ENCODE measurements around the gene CDC42EP4. TPM values are rescaled to one million over a fixed set of nuclear protein-coding genes. Genes with fewer than 3 reads are reported as not detected.

The CDC42EP4 gene
- total RNA-seq, 1 experiment from 2014 or later = 60.1 TPM

GRCh38 chr17:73285603-73285908 lies 26.2 kb downstream of the CDC42EP4 start:
- DNase-seq = no peak
- intact Hi-C loops (cut with micrococcal nuclease; ENCODE audit: unreplicated experiment) = no loop called here
- H3K4me1 Mint-ChIP-seq (ENCODE audit: low read depth, unreplicated experiment) = peaks cover 45% of the 10 kb centered on the region
- no peaks in the 10 kb centered on the region for H3K27me3 Mint-ChIP-seq (ENCODE audit: unreplicated experiment)
- CTCF ChIA-PET = interaction anchor here (0.6 kb wide), 1 partner anchor 12 kb away, joined by 4 read pairs; no protein-coding TSS in a partner anchor
- no peak overlapping the region for H3K27ac Mint-ChIP-seq (ENCODE audit: unreplicated experiment)
- no peaks in the 10 kb centered on the region for H3K9me3 Mint-ChIP-seq (ENCODE audit: low read depth, unreplicated experiment)
- no peak for TF ChIP-seq CTCF (IDR thresholded peaks at IDR 0.05; ENCODE audit: unreplicated experiment)
- H3K4me3 Mint-ChIP-seq (ENCODE audit: low read depth, unreplicated experiment) = no peak overlapping the region
- BruUV-seq (replicated peaks) = no TSS peak
- H3K36me3 Mint-ChIP-seq (ENCODE audit: insufficient read depth, unreplicated experiment) = peaks cover 49% of the 10 kb centered on the region

GRCh38 chr17:73284906-73285602 lies 26.7 kb downstream of the CDC42EP4 start:
- no TSS peak for BruUV-seq (replicated peaks)
- no peak for TF ChIP-seq CTCF (IDR thresholded peaks at IDR 0.05; ENCODE audit: unreplicated experiment)
- intact Hi-C loops (cut with micrococcal nuclease; ENCODE audit: unreplicated experiment) = no loop called here
- DNase-seq = no peak
- H3K36me3 Mint-ChIP-seq (ENCODE audit: insufficient read depth, unreplicated experiment) = peaks cover 48% of the 10 kb centered on the region
- no peaks in the 10 kb centered on the region for H3K9me3 Mint-ChIP-seq (ENCODE audit: low read depth, unreplicated experiment)
- H3K27ac Mint-ChIP-seq (ENCODE audit: unreplicated experiment) = no peak overlapping the region
- no peak overlapping the region for H3K4me3 Mint-ChIP-seq (ENCODE audit: low read depth, unreplicated experiment)
- CTCF ChIA-PET = interaction anchor here (0.5 to 0.6 kb wide), 2 partner anchors 12 to 22 kb away, joined by 4 read pairs; no protein-coding TSS in a partner anchor
- H3K4me1 Mint-ChIP-seq (ENCODE audit: low read depth, unreplicated experiment) = peaks cover 40% of the 10 kb centered on the region
- no peaks in the 10 kb centered on the region for H3K27me3 Mint-ChIP-seq (ENCODE audit: unreplicated experiment)

GRCh38 chr17:73284354-73284753 lies 27.4 kb downstream of the CDC42EP4 start:
- intact Hi-C loops (cut with micrococcal nuclease; ENCODE audit: unreplicated experiment) = no loop called here
- TF ChIP-seq CTCF (IDR thresholded peaks at IDR 0.05; ENCODE audit: unreplicated experiment) = no peak
- peaks cover 49% of the 10 kb centered on the region for H3K36me3 Mint-ChIP-seq (ENCODE audit: insufficient read depth, unreplicated experiment)
- H3K4me1 Mint-ChIP-seq (ENCODE audit: low read depth, unreplicated experiment) = peaks cover 33% of the 10 kb centered on the region
- no peaks in the 10 kb centered on the region for H3K9me3 Mint-ChIP-seq (ENCODE audit: low read depth, unreplicated experiment)
- no TSS peak for BruUV-seq (replicated peaks)
- H3K4me3 Mint-ChIP-seq (ENCODE audit: low read depth, unreplicated experiment) = no peak overlapping the region
- H3K27ac Mint-ChIP-seq (ENCODE audit: unreplicated experiment) = no peak overlapping the region
- CTCF ChIA-PET = interaction anchor here (0.5 kb wide), 1 partner anchor 23 kb away, joined by 4 read pairs; no protein-coding TSS in a partner anchor
- DNase-seq = no peak
- no peaks in the 10 kb centered on the region for H3K27me3 Mint-ChIP-seq (ENCODE audit: unreplicated experiment)

- Mint-ChIP-seq H3K27me3 (ENCODE audit: unreplicated experiment) (no peaks in the 10 kb centered on the region), H3K4me3 (ENCODE audit: low read depth, unreplicated experiment) (no peak overlapping the region), H3K27ac (ENCODE audit: unreplicated experiment) (peak overlapping the region; percentile 58), H3K4me1 (ENCODE audit: low read depth, unreplicated experiment) (peaks cover 28% of the 10 kb centered on the region), H3K36me3 (ENCODE audit: insufficient read depth, unreplicated experiment) (peaks cover 44% of the 10 kb centered on the region), H3K9me3 (ENCODE audit: low read depth, unreplicated experiment) (no peaks in the 10 kb centered on the region)
- no peak for DNase-seq
- CTCF ChIA-PET = no interaction called here
- no peak for TF ChIP-seq CTCF (IDR thresholded peaks at IDR 0.05; ENCODE audit: unreplicated experiment)
- TSS peak; percentile 70 for BruUV-seq (replicated peaks)
- intact Hi-C loops (cut with micrococcal nuclease; ENCODE audit: unreplicated experiment) = no loop called here
Observed at GRCh38 chr17:73283841-73284282, 27.9 kb downstream of the CDC42EP4 start.
